H1 (cell line): ENCODE results near the gene IER5. TPM values are rescaled to one million over a fixed set of nuclear protein-coding genes. Genes with fewer than 3 reads are reported as not detected.

Experiments
- CTCF ChIA-PET: fragments of 300-600 bp; sonication (Branson Sonifier 250); formaldehyde crosslinking; loops from one replicate; lab custom pipeline; 2021; ENCODE audit not compliant: partially characterized antibody; lab: Charles Lee
- POLR2A ChIA-PET: fragments of 300-600 bp; sonication (Branson Sonifier 250); formaldehyde crosslinking; loops from one replicate; lab custom pipeline; 2021; ENCODE audit warnings: inconsistent platforms; ENCODE audit not compliant: partially characterized antibody; lab: Charles Lee
- DNase-seq, 2 experiments: peaks; one replicate each; pipeline versions ENCODE4 v3.0.0 to v3.0.0-alpha.2; 2010 to 2022; ENCODE audit warnings: low spot score in 2 of 2, low read depth in 1 of 2, mixed read lengths in 1 of 2
- FAIRE-seq: peaks from 2 replicates; lab custom pipeline; 2011; peaks lifted over from hg19 to GRCh38; lab: Jason Lieb, UNC
- H2AFZ ChIP-seq: 2 replicates; pipeline ENCODE4 v1.8.1; 2012; ENCODE audit warnings: low read length, inconsistent platforms
- H2AK5ac ChIP-seq: 2 replicates; pipeline ENCODE4 v1.6.1; 2013; ENCODE audit warnings: low read depth, low read length
- H2BK120ac ChIP-seq: replicated peaks from 2 replicates; pipeline ENCODE3; 2013; ENCODE audit warnings: low read depth, low read length, inconsistent platforms
- H2BK12ac ChIP-seq: 2 replicates; pipeline ENCODE4 v1.6.1; 2013; ENCODE audit warnings: low read depth, low read length
- H2BK15ac ChIP-seq: 2 replicates; pipeline ENCODE4 v1.6.1; 2013; ENCODE audit warnings: low read length
- H2BK20ac ChIP-seq: 2 replicates; pipeline ENCODE4 v1.6.1; 2013; ENCODE audit warnings: low read length
- H2BK5ac ChIP-seq: 2 replicates; pipeline ENCODE4 v1.6.1; 2013; ENCODE audit warnings: low read depth, low read length
- H3K14ac ChIP-seq: 2 replicates; pipeline ENCODE4 v1.6.1; 2013; ENCODE audit warnings: inconsistent platforms; ENCODE audit not compliant: insufficient read length
- H3K18ac ChIP-seq: 2 replicates; pipeline ENCODE4 v1.6.1; 2013; ENCODE audit warnings: low read length; ENCODE audit errors: extremely low read depth
- H3K23ac ChIP-seq: 2 replicates; pipeline ENCODE4 v1.6.1; 2013; ENCODE audit warnings: inconsistent platforms; ENCODE audit not compliant: insufficient read length
- H3K23me2 ChIP-seq: 2 replicates; pipeline ENCODE4 v1.6.1; 2013; ENCODE audit warnings: low read depth, low read length
- H3K27ac ChIP-seq: 2 replicates; pipeline ENCODE4 v1.6.1; 2011; ENCODE audit warnings: low read depth, low read length, inconsistent platforms
- H3K27me3 ChIP-seq, 4 experiments: replicated peaks in 1 of 4; 1 replicate in 1 of 4; 2 replicates in 3 of 4; pipeline versions ENCODE4 v1.6.1 to v1.8.1; 2011 to 2013; ENCODE audit warnings: low read length in 3 of 4, mild to moderate bottlenecking in 3 of 4, inconsistent platforms in 2 of 4, mixed read lengths in 2 of 4, moderate library complexity in 1 of 4; ENCODE audit not compliant: control insufficient read depth in 3 of 4, insufficient read depth in 3 of 4; ENCODE audit errors: extremely low read depth in 1 of 4
- H3K36me3 ChIP-seq, 4 experiments: 2 replicates each; pipeline versions ENCODE4 v1.6.1 to v1.8.1; 2011 to 2013; ENCODE audit warnings: mild to moderate bottlenecking in 4 of 4, low read length in 3 of 4, moderate library complexity in 2 of 4, control low read depth in 1 of 4, inconsistent platforms in 1 of 4; ENCODE audit not compliant: insufficient read depth in 4 of 4, control insufficient read depth in 2 of 4
- H3K4ac ChIP-seq: replicated peaks from 2 replicates; pipeline ENCODE3; 2013; ENCODE audit warnings: low read length, low read depth, mixed read lengths, inconsistent platforms; ENCODE audit not compliant: insufficient read length
- H3K4me1 ChIP-seq, 4 experiments: replicated peaks in 1 of 4; 1 replicate in 1 of 4; 2 replicates in 3 of 4; pipeline versions ENCODE4 v1.6.1 to v1.8.1; 2011 to 2013; ENCODE audit warnings: low read length in 3 of 4, inconsistent platforms in 2 of 4, mixed read lengths in 1 of 4; ENCODE audit not compliant: insufficient read depth in 4 of 4, control insufficient read depth in 3 of 4
- H3K4me2 ChIP-seq, 2 experiments: 2 replicates each; pipeline versions ENCODE4 v1.6.1 to v1.8.1; 2011 to 2013; ENCODE audit warnings: low read depth in 2 of 2, low read length in 2 of 2, control low read depth in 1 of 2, inconsistent platforms in 1 of 2, mild to moderate bottlenecking in 1 of 2; ENCODE audit not compliant: insufficient read depth in 1 of 2
- H3K4me3 ChIP-seq, 4 experiments: fragments of 200-600, 300-600 bp in 1 of 4; sonication (generic), shearing (Covaris generic), sonication (Bioruptor Twin) in 1 of 4; 2 replicates each; pipeline versions ENCODE4 v1.5.1 to v1.8.1; 2011 to 2016; ENCODE audit warnings: low read length in 4 of 4, low read depth in 3 of 4, control low read depth in 2 of 4, inconsistent platforms in 2 of 4, mild to moderate bottlenecking in 2 of 4, mixed read lengths in 1 of 4, moderate library complexity in 1 of 4; ENCODE audit not compliant: insufficient read depth in 2 of 4; ENCODE audit errors: extremely low read depth in 1 of 4
- H3K56ac ChIP-seq: replicated peaks from 2 replicates; pipeline ENCODE3; 2013; ENCODE audit warnings: low read depth, mild to moderate bottlenecking, mixed read lengths, low read length, inconsistent platforms; ENCODE audit not compliant: insufficient read length
- H3K79me1 ChIP-seq: 2 replicates; pipeline ENCODE4 v1.6.1; 2013; ENCODE audit warnings: low read depth, low read length, control low read depth
- H3K79me2 ChIP-seq, 2 experiments: 2 replicates each; pipeline versions ENCODE4 v1.6.1 to v1.8.1; 2012 to 2013; ENCODE audit warnings: low read length in 2 of 2, mild to moderate bottlenecking in 2 of 2, inconsistent platforms in 1 of 2; ENCODE audit not compliant: insufficient read depth in 2 of 2, control insufficient read depth in 1 of 2
- H3K9ac ChIP-seq, 4 experiments: replicated peaks in 1 of 4; 1 replicate in 1 of 4; 2 replicates in 3 of 4; pipeline versions ENCODE4 v1.6.1 to v1.8.1; 2011 to 2013; ENCODE audit warnings: low read depth in 3 of 4, low read length in 3 of 4, control low read depth in 2 of 4, mild to moderate bottlenecking in 2 of 4, moderate library complexity in 2 of 4, inconsistent platforms in 1 of 4; ENCODE audit errors: extremely low read depth in 1 of 4
- H3K9me3 ChIP-seq, 2 experiments: 2 replicates each; pipeline versions ENCODE4 v1.6.1 to v1.8.1; 2012 to 2013; ENCODE audit warnings: mild to moderate bottlenecking in 2 of 2, moderate library complexity in 2 of 2, control low read depth in 1 of 2, inconsistent platforms in 1 of 2, low read depth in 1 of 2, low read length in 1 of 2, mixed read lengths in 1 of 2; ENCODE audit not compliant: insufficient read depth in 2 of 2
- H4K20me1 ChIP-seq, 2 experiments: replicated peaks in 1 of 2; 2 replicates each; pipeline versions ENCODE3 to v1.8.1; 2011 to 2013; ENCODE audit warnings: inconsistent platforms in 2 of 2, low read length in 2 of 2, mild to moderate bottlenecking in 1 of 2; ENCODE audit not compliant: insufficient read depth in 2 of 2, control insufficient read depth in 1 of 2
- H4K5ac ChIP-seq: 2 replicates; pipeline ENCODE4 v1.6.1; 2013; ENCODE audit warnings: low read length, low read depth, mixed read lengths, inconsistent platforms; ENCODE audit not compliant: insufficient read length
- H4K8ac ChIP-seq: 2 replicates; pipeline ENCODE4 v1.8.0; 2013; ENCODE audit warnings: mild to moderate bottlenecking, moderate library complexity, low read length, inconsistent platforms; ENCODE audit not compliant: insufficient read depth; ENCODE audit errors: extremely low read depth
- H4K91ac ChIP-seq: replicated peaks from 2 replicates; pipeline ENCODE3; 2013; ENCODE audit warnings: low read length, mixed read lengths, inconsistent platforms; ENCODE audit not compliant: insufficient read length
- GABPA ChIP-seq: IDR thresholded peaks from 2 replicates; pipeline ENCODE4 v1.6.1; 2011; ENCODE audit warnings: mild to moderate bottlenecking, low read length, moderate library complexity, borderline replicate concordance; ENCODE audit not compliant: insufficient read depth
- JUN ChIP-seq: IDR thresholded peaks from 2 replicates; pipeline ENCODE4 v1.6.1; 2011; ENCODE audit warnings: low read depth, mild to moderate bottlenecking, improper control_type of control experiment, low read length
- KDM5A ChIP-seq: fragments of 200-600 bp; IDR thresholded peaks from 2 replicates; pipeline ENCODE4 v1.7.1; 2012; ENCODE audit warnings: mild to moderate bottlenecking, low read length, inconsistent platforms, mixed read lengths
- PHF8 ChIP-seq: fragments of 200-600 bp; sonication (generic); conservative IDR thresholded peaks from 2 replicates; pipeline ENCODE4 v1.7.1; 2012; ENCODE audit warnings: low read depth, mild to moderate bottlenecking, inconsistent platforms, low read length, moderate library complexity
- SP2 ChIP-seq: IDR thresholded peaks from 2 replicates; pipeline ENCODE4 v1.6.1; 2012; ENCODE audit warnings: mild to moderate bottlenecking, low read length, inconsistent platforms
- SRF ChIP-seq: IDR thresholded peaks from 2 replicates; pipeline ENCODE4 v1.6.1; 2011; ENCODE audit warnings: mild to moderate bottlenecking, low read depth, low read length, moderate library complexity
- TAF7 ChIP-seq: optimal IDR thresholded peaks from 2 replicates; pipeline ENCODE3; 2011; ENCODE audit warnings: low read depth, mild to moderate bottlenecking, inconsistent platforms, low read length, moderate library complexity, borderline replicate concordance
- WGBS, 2 experiments: shearing (Covaris generic) in 1 of 2; methylation state at CpG; one replicate each; pipeline versions ENCODE4 v1.1.6 to v1.1.7; 2013 to 2015; ENCODE audit warnings: low lambda C conversion rate in 2 of 2, mixed read lengths in 2 of 2, inconsistent platforms in 1 of 2, low coverage in 1 of 2, missing lambda C conversion rate in 1 of 2; ENCODE audit not compliant: insufficient replicate concordance in 2 of 2, insufficient coverage in 1 of 2, insufficient read length in 1 of 2; ENCODE audit errors: extremely low coverage in 1 of 2, missing lambda C conversion rate in 1 of 2; 5-methylcytosine and 5-hydroxymethylcytosine counted together
- polyA plus RNA-seq, 7 experiments: library from polyadenylated mRNA; depleted of rRNA in 3 of 7; stranded (reverse) in 5 of 7; unstranded in 2 of 7; fragments of >200 nt in 5 of 7; fragments of 200-250 nt in 2 of 7; gene quantifications; 1 replicate in 5 of 7; 2 replicates in 1 of 7; 4 replicates in 1 of 7; pipeline versions ENCODE4 v1.2.1 to v1.2.3, GENCODE V29; 2011 to 2013; ENCODE audit warnings: missing spikeins in 2 of 7, mixed read lengths in 2 of 7
- total RNA-seq: library from RNA; stranded (reverse); fragmentation: NEBNext Ultra II Directional; extraction: Animal tissue kit (Norgen Biotek cat#: 25700); gene quantifications from 2 replicates; pipeline ENCODE4 v1.2.1, GENCODE V29; 2021
- TF ChIP-seq, protein P1 (sequence below), 3 experiments: IDR thresholded peaks; 1 replicate in 2 of 3; 2 replicates in 1 of 3; pipeline versions ENCODE4 v1.5.1 to v1.6.1; 2011; ENCODE audit warnings: low read length in 3 of 3, mild to moderate bottlenecking in 3 of 3, inconsistent platforms in 2 of 3, low read depth in 1 of 3, moderate library complexity in 1 of 3; ENCODE audit not compliant: insufficient read depth in 1 of 3; ENCODE audit errors: control extremely low read depth in 1 of 3

Gene IER5
- total and polyA plus RNA-seq, 2 of the 8 experiments (the other 6 are each of a cell fraction or from before 2014, with no cell fraction given) = 3.5 to 7.7 TPM

GRCh38 chr1:181105134-181106021 lies 16.9 kb downstream of the IER5 start:
- Histone ChIP-seq H2BK5ac (0 out of 2 replicates have a peak overlapping the region, but pooled peaks have one; percentile 35), H3K36me3 (no peaks in the 10 kb centered on the region), H2BK12ac (0 out of 2 replicates have a peak overlapping the region, but pooled peaks have one; percentile 28), H3K23ac (no peak overlapping the region), H3K27ac (peak overlapping the region; percentile 62; the same call in 1 of the 2 replicates), H3K18ac (peak overlapping the region; percentile 79), H3K79me1 (no peaks in the 10 kb centered on the region), H4K8ac (peak overlapping the region; percentile 60), H3K9ac (peak overlapping the region; percentile 49 to 77 (median 54)), H3K79me2 (no peaks in the 10 kb centered on the region), H3K4me2 (peak overlapping the region; percentile 82 to 89), H3K4ac (no peak overlapping the region), H2AFZ (0 out of 2 replicates have a peak overlapping the region, but pooled peaks have one; percentile 63), H3K4me1 (peaks cover 8 to 40% (median 21%) of the 10 kb centered on the region in 4 experiments), H4K20me1 (no peaks in the 10 kb centered on the region), H3K9me3 (no peaks in the 10 kb centered on the region), H3K27me3 (peaks cover 9 to 42% (median 41%) of the 10 kb centered on the region in 4 experiments), H4K91ac (no peak overlapping the region), H3K23me2 (peaks cover 13% of the 10 kb centered on the region), H2BK15ac (no peak overlapping the region), H3K14ac (no peak overlapping the region), H3K4me3 (peak overlapping the region; percentile 53 to 75 (median 64)), H4K5ac (peak overlapping the region; percentile 34), H3K56ac (no peak overlapping the region), H2BK20ac (peak overlapping the region; percentile 21; the same call in 1 of the 2 replicates), H2AK5ac (no peak overlapping the region), H2BK120ac (no peak overlapping the region)
- peak in 1 of 2 experiments; percentile 86 for DNase-seq
- WGBS, 2 experiments = 2% methylated on average over 31 of the region's 104 CpGs; no CpG with 5 or more reads in 1 of the 2 experiments
- FAIRE-seq = no peak
- ChIA-PET POLR2A (interaction anchor here (0.9 to 14.2 kb wide), 11 partner anchors 9 to 83 kb away, joined by 4 to 253 read pairs (median 14); partner anchors contain the start of genes IER5 and STX6), CTCF (interaction anchor here (0.8 to 10.3 kb wide), 14 partner anchors 9 to 871 kb away, joined by 3 to 79 read pairs (median 4); no protein-coding TSS in a partner anchor)
- TF ChIP-seq SP2 (no peak), TAF7 (no peak), JUN (no peak), KDM5A (no peak), SRF (no peak), GABPA (no peak), PHF8 (no peak; the same call in 1 of the 2 replicates)
- TF ChIP-seq, protein P1, sequence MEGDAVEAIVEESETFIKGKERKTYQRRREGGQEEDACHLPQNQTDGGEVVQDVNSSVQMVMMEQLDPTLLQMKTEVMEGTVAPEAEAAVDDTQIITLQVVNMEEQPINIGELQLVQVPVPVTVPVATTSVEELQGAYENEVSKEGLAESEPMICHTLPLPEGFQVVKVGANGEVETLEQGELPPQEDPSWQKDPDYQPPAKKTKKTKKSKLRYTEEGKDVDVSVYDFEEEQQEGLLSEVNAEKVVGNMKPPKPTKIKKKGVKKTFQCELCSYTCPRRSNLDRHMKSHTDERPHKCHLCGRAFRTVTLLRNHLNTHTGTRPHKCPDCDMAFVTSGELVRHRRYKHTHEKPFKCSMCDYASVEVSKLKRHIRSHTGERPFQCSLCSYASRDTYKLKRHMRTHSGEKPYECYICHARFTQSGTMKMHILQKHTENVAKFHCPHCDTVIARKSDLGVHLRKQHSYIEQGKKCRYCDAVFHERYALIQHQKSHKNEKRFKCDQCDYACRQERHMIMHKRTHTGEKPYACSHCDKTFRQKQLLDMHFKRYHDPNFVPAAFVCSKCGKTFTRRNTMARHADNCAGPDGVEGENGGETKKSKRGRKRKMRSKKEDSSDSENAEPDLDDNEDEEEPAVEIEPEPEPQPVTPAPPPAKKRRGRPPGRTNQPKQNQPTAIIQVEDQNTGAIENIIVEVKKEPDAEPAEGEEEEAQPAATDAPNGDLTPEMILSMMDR (IDR thresholded peaks at IDR 0.05; ENCODE audit: control extremely low read depth in 1 of 3, insufficient read depth in 1 of 3, low read depth in 1 of 3, low read length in 3 of 3) = no peak
